ENCODE results near the gene ZP3. TPM values are rescaled to one million over a fixed set of nuclear protein-coding genes. Genes with fewer than 3 reads are reported as not detected.
"Not testable (repeated sequence)": the region's sequence is repeated elsewhere in the genome, so short reads cannot be mapped to it uniquely, and the experiment has no call there.

Gene ZP3
- total RNA-seq, 1 experiment from 2014 or later: 14.2 TPM

DNA sequence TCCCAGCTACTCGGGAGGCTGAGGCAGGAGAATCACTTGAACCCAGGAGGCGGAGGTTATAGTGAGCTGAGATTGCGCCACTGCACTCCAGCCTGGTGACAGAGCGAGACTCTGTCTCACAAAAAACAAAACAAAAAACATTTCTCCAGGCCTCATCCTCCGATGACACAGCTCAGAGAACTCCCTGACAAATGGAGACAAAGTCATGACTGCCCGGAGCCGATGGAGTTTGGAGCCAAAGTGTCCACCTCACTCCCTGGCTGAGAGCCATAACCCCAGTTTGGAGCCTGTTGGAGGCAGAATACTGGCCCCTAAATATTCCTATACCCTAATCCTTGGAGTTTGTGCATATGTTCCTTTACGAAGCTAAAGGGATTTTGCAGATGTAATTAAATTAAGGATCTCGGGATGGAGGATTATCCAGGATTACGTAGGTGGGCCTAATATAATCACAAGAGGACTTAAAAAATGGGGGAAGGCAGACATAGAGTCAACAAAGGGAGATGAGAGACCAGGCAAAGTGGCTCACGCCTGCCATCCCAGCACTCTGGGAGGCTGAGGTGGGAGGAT is 38.0 kb upstream of the ZP3 start:
- no peaks in the 10 kb centered on the region for H3K27me3 ChIP-seq (ENCODE audit: insufficient read depth, low read depth)
- BruUV-seq (replicated peaks): no TSS peak
- intact Hi-C loops (cut with micrococcal nuclease; ENCODE audit: unreplicated experiment): no loop called here
- TF ChIP-seq, protein P1, sequence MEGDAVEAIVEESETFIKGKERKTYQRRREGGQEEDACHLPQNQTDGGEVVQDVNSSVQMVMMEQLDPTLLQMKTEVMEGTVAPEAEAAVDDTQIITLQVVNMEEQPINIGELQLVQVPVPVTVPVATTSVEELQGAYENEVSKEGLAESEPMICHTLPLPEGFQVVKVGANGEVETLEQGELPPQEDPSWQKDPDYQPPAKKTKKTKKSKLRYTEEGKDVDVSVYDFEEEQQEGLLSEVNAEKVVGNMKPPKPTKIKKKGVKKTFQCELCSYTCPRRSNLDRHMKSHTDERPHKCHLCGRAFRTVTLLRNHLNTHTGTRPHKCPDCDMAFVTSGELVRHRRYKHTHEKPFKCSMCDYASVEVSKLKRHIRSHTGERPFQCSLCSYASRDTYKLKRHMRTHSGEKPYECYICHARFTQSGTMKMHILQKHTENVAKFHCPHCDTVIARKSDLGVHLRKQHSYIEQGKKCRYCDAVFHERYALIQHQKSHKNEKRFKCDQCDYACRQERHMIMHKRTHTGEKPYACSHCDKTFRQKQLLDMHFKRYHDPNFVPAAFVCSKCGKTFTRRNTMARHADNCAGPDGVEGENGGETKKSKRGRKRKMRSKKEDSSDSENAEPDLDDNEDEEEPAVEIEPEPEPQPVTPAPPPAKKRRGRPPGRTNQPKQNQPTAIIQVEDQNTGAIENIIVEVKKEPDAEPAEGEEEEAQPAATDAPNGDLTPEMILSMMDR (conservative IDR thresholded peaks at IDR 0.05): no peak
- no peak for TF ChIP-seq EZH2 (IDR thresholded peaks at IDR 0.05; ENCODE audit: low read depth)
- no peaks in the 10 kb centered on the region for H3K9me2 ChIP-seq (ENCODE audit: insufficient read depth)
- no peaks in the 10 kb centered on the region for H3K79me2 ChIP-seq (ENCODE audit: low read depth)
- H3K36me3 ChIP-seq (ENCODE audit: low read depth): no peaks in the 10 kb centered on the region
- no peak overlapping the region for H3K4me3 ChIP-seq
- H3K9me3 ChIP-seq (ENCODE audit: insufficient read depth, low read depth): no peaks in the 10 kb centered on the region
- no peaks in the 10 kb centered on the region; the same call in 1 of the 2 replicates for H3F3A ChIP-seq (ENCODE audit: insufficient read depth, low read depth)
- ChIA-PET CTCF (no interaction called here), POLR2A (ENCODE audit: unreplicated experiment) (interaction anchor here (0.7 kb wide), 1 partner anchor 31 kb away, joined by 4 read pairs; no protein-coding TSS in a partner anchor)
- no peak overlapping the region for H2AFZ ChIP-seq
- H3K4me1 ChIP-seq (replicated peaks; ENCODE audit: insufficient read depth): peaks cover 6% of the 10 kb centered on the region; the same call in 1 of the 2 replicates
- no peak for DNase-seq
- no peaks in the 10 kb centered on the region for H4K20me1 ChIP-seq (ENCODE audit: insufficient read depth)
- H3K4me2 ChIP-seq: no peak overlapping the region
- no peak overlapping the region for H3K27ac ChIP-seq

DNA sequence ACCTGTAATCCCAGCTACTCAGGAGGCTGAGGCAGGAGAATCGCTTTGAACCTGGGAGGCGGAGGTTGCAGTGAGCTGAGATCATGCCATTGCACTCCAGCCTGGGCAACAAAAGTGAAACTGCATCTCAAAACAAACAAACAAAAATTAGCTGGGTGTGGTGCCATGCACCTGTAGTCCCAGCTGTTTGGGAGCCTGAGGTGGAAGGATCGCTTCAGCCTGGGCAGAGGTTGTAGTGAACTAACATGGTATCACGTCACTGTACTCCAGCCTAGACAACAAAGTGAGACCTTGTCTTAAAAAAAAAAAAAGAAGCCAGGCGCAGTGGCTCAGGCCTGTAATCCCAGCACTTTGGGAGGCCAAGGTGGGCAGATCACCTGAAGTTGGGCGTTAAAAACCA is 37.0 kb upstream of the ZP3 start:
- H3K4me1 ChIP-seq (replicated peaks; ENCODE audit: insufficient read depth): peaks cover 11% of the 10 kb centered on the region
- H3F3A ChIP-seq (ENCODE audit: insufficient read depth, low read depth); H3K9me2 ChIP-seq (ENCODE audit: insufficient read depth); intact Hi-C loops (cut with micrococcal nuclease; ENCODE audit: unreplicated experiment); H3K4me3 ChIP-seq; H3K9me3 ChIP-seq (ENCODE audit: insufficient read depth, low read depth); H4K20me1 ChIP-seq (ENCODE audit: insufficient read depth); CTCF ChIA-PET; H3K27ac ChIP-seq; H3K79me2 ChIP-seq (ENCODE audit: low read depth); H2AFZ ChIP-seq; BruUV-seq (replicated peaks); H3K27me3 ChIP-seq (ENCODE audit: insufficient read depth, low read depth); H3K36me3 ChIP-seq (ENCODE audit: low read depth); H3K4me2 ChIP-seq; DNase-seq; POLR2A ChIA-PET (ENCODE audit: unreplicated experiment): not testable (repeated sequence)

DNA sequence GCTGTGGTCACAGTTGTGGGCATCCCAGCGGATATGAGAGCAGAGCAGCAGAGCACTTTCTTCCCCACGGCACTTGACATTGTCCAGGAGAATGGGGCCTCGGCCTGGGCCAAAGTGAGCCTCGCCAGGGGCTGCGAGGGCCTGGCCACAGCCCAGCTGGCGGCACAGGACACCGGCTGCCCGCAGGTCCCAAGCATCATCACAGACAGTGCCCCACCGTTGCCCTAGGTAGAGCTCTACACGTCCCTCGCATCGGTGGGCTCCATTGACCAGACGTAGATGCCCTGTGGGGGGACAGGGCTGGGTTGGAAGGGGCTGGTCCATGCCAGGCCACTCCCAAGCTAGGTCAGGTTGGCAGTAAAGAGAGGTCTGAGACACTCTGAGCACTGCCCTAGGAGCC is 34.7 kb upstream of the ZP3 start:
- ChIA-PET CTCF (interaction anchor here (0.6 kb wide), 1 partner anchor 516 kb away, joined by 6 read pairs; no protein-coding TSS in a partner anchor), POLR2A (ENCODE audit: unreplicated experiment) (interaction anchor here (0.6 kb wide), 1 partner anchor 28 kb away, joined by 4 read pairs; no protein-coding TSS in a partner anchor)
- no peak overlapping the region for H2AFZ ChIP-seq
- no peaks in the 10 kb centered on the region for H3K9me2 ChIP-seq (ENCODE audit: insufficient read depth)
- BruUV-seq (replicated peaks): no TSS peak
- H3K9me3 ChIP-seq (ENCODE audit: insufficient read depth, low read depth): no peaks in the 10 kb centered on the region
- no peaks in the 10 kb centered on the region for H4K20me1 ChIP-seq (ENCODE audit: insufficient read depth)
- H3K36me3 ChIP-seq (ENCODE audit: low read depth): no peaks in the 10 kb centered on the region
- no peak for TF ChIP-seq EZH2 (IDR thresholded peaks at IDR 0.05; ENCODE audit: low read depth)
- TF ChIP-seq, protein P1 (conservative IDR thresholded peaks at IDR 0.05): no peak
- no peak overlapping the region for H3K4me2 ChIP-seq
- H3K4me3 ChIP-seq: no peak overlapping the region
- peaks cover 18% of the 10 kb centered on the region for H3K4me1 ChIP-seq (replicated peaks; ENCODE audit: insufficient read depth)
- intact Hi-C loops (cut with micrococcal nuclease; ENCODE audit: unreplicated experiment): no loop called here
- H3K27ac ChIP-seq: no peak overlapping the region
- H3F3A ChIP-seq (ENCODE audit: insufficient read depth, low read depth): no peaks in the 10 kb centered on the region
- no peak for DNase-seq
- H3K79me2 ChIP-seq (ENCODE audit: low read depth): no peaks in the 10 kb centered on the region
- H3K27me3 ChIP-seq (ENCODE audit: insufficient read depth, low read depth): no peaks in the 10 kb centered on the region

All from PC-9 (cell line).